Caki2 (cell line): ENCODE results near the gene PPP2R5C. TPM values are rescaled to one million over a fixed set of nuclear protein-coding genes. Genes with fewer than 3 reads are reported as not detected.

Experiments
- DNase-seq: peaks from one replicate; pipeline ENCODE4 v3.0.0-alpha.2; 2015; ENCODE audit warnings: low read depth
- in situ Hi-C: cut with HindIII; loops from 2 replicates; pipeline ENCODE4 v1.10.0; 2016; ENCODE audit warnings: low sequenced_read_pairs, low pct_unique_long_range_greater_than_20kb, mixed read lengths
- total RNA-seq: library from RNA; depleted of rRNA; stranded (reverse); fragments of >200 nt; shearing (Covaris generic); gene quantifications from 2 replicates; pipeline ENCODE4 v1.2.3, GENCODE V29; 2014; ENCODE audit warnings: low replicate concordance

The PPP2R5C gene
- total RNA-seq, 1 experiment from 2014 or later = 63.8 TPM

- in situ Hi-C loops = no loop called here
Observed at GRCh38 chr14:101884934-101885576, 123.5 kb downstream of the PPP2R5C start.

GRCh38 chr14:101887219-101887618 lies 125.7 kb downstream of the PPP2R5C start:
- in situ Hi-C loops = no loop called here
- no peak for DNase-seq

More at GRCh38 chr14:101884934-101885576, 123.5 kb downstream of the PPP2R5C start:
- no peak for DNase-seq

- in situ Hi-C loops = no loop called here
- DNase-seq = no peak
Observed at GRCh38 chr14:101888182-101888581, 126.7 kb downstream of the PPP2R5C start.

GRCh38 chr14:101889366-101889765 lies 127.9 kb downstream of the PPP2R5C start:
- no peak for DNase-seq
- in situ Hi-C loops = no loop called here

GRCh38 chr14:101889898-101890297 lies 128.4 kb downstream of the PPP2R5C start:
- DNase-seq = no peak
- in situ Hi-C loops = no loop called here

- in situ Hi-C loops = no loop called here
- no peak for DNase-seq
Observed at GRCh38 chr14:101891471-101891870, 130.0 kb downstream of the PPP2R5C start.

GRCh38 chr14:101893759-101894158 lies 132.2 kb downstream of the PPP2R5C start:
- DNase-seq = no peak
- in situ Hi-C loops = no loop called here

- DNase-seq = no peak
- in situ Hi-C loops = no loop called here
Observed at GRCh38 chr14:101894365-101895081, 133.0 kb downstream of the PPP2R5C start.

- in situ Hi-C loops = no loop called here
- no peak for DNase-seq
Observed at GRCh38 chr14:101895256-101895655, 133.7 kb downstream of the PPP2R5C start.

GRCh38 chr14:101897326-101897725 lies 135.8 kb downstream of the PPP2R5C start:
- in situ Hi-C loops = no loop called here
- no peak for DNase-seq

GRCh38 chr14:101898416-101898815 lies 136.9 kb downstream of the PPP2R5C start:
- no peak for DNase-seq
- in situ Hi-C loops = no loop called here

GRCh38 chr14:101899263-101899662 lies 137.8 kb downstream of the PPP2R5C start:
- DNase-seq = no peak
- in situ Hi-C loops = no loop called here

GRCh38 chr14:101900253-101900652 lies 138.7 kb downstream of the PPP2R5C start:
- no peak for DNase-seq
- in situ Hi-C loops = no loop called here

GRCh38 chr14:101903111-101903561 lies 141.6 kb downstream of the PPP2R5C start:
- no peak for DNase-seq
- in situ Hi-C loops = no loop called here

GRCh38 chr14:101905614-101906013 lies 144.1 kb downstream of the PPP2R5C start:
- in situ Hi-C loops = no loop called here
- DNase-seq = no peak

- in situ Hi-C loops = no loop called here
- DNase-seq = no peak
Observed at GRCh38 chr14:101906645-101907044, 145.1 kb downstream of the PPP2R5C start.

- no peak for DNase-seq
- in situ Hi-C loops = no loop called here
Observed at GRCh38 chr14:101907619-101908018, 146.1 kb downstream of the PPP2R5C start.

GRCh38 chr14:101908795-101909194 lies 147.3 kb downstream of the PPP2R5C start:
- DNase-seq = no peak
- in situ Hi-C loops = no loop called here

- in situ Hi-C loops = no loop called here
- DNase-seq = no peak
Observed at GRCh38 chr14:101909371-101910096, 148.0 kb downstream of the PPP2R5C start.
